Eye (tissue), 1 donor: Measurements from ENCODE around the gene PRICKLE1.
A peak's percentile ranks its signal among the peaks of the same experiment; 100 is the strongest.
"Not testable (repeated sequence)": the region's sequence is repeated elsewhere in the genome, so short reads cannot be mapped to it uniquely, and the experiment has no call there.

Experiments
- DNase-seq: peaks from one replicate; pipeline ENCODE4 v3.0.0-alpha.2; 2015

The PRICKLE1 gene

DNA sequence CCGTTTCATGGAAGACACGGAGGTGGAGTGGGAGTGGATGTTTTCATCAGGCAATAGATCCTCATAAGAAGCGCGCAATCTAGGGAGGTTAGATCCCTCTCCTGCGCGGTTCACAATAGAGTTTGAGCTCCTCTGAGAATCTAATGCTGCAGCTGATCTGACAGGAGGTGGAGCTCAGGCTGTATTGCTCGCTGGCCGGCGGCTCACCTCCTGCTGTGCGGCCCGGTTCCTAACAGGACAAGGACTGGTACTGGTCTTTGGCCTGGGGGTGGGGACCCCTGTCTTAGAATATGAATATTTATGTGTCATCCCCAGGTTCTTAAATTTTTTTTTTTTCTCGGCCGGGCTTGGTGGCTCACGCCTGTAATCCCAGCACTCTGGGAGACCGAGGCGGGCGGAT is 36.7 kb downstream of the PRICKLE1 start:
- peak; percentile 31 for DNase-seq

- no peak for DNase-seq
Measured at GRCh38 chr12:42550800-42551199, 38.7 kb downstream of the PRICKLE1 start.

- no peak for DNase-seq
Measured at GRCh38 chr12:42546709-42547108, 42.8 kb downstream of the PRICKLE1 start.

DNA sequence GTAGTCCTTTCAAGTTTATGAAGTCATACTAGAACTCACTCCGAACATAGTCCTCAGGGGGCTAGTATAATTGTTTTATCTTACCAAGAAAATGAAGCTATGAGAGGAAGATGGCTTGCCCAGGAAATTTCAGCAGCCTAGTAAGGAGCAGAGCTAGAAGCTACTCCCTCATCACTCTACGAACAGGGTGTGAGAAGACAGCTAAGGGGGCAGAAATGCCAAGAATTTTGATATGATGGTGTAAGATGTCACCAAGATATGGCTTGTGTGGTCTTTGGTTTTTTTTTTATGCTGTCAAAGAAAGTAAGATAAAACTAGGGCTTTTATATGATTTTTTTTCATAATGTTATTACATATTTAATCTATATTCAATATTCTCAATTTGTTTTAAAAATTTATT is 47.6 kb downstream of the PRICKLE1 start:
- DNase-seq, result no peak

GRCh38 chr12:42541308-42541707 is 48.2 kb downstream of the PRICKLE1 start:
- DNase-seq, result not testable (repeated sequence)

GRCh38 chr12:42539696-42540095 is 49.9 kb downstream of the PRICKLE1 start:
- peak; percentile 47 for DNase-seq

DNA sequence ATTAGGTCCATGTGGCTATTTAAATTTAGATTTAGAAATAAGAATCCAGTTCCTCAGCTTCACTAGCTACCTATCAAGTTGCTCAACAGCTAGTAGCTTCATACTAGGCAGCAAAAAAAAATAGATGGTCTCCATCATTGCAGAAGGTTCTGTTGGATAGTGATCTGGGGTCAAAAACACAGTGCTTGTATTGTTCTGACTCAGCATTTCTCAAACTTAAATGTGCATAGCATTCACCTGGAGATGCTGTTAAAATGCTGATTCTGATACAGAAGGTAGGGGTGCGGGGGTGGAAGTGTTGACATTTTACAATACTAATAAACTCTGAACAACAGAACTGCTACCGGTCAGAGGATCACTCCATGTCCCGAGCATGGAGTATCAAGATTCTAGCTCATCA is 51.3 kb downstream of the PRICKLE1 start:
- DNase-seq, result no peak

DNA sequence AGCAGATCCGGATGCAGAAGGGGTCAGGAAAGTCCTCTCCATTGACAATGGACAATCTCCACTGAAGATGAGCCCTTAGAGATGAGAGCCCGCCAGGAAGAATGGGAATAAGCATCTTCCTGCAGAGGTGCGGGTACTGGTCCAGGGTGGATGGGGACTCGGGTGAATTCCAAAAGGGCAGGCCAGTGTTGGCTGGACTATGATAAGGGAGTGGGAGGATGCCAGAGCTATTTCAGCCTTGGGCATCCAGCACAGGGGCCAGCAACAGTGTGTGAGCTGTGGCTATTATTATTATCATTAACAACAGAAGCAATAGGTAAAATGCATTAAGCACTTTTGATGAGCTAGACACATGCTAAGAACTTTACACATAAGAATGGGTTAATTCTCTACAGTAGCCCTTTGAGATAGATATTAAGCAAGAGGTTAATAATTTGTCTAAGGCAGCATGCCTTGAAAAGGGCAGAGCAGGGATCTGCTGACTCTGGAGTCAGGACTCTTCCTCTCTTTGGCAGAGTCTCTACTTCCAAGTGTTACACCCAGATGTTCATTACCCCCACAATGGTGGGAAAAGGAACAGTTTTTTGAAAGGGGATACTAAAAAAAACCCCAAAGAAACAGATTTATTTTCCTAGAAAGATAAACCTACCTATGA is 55.2 kb downstream of the PRICKLE1 start:
- DNase-seq, result no peak

DNA sequence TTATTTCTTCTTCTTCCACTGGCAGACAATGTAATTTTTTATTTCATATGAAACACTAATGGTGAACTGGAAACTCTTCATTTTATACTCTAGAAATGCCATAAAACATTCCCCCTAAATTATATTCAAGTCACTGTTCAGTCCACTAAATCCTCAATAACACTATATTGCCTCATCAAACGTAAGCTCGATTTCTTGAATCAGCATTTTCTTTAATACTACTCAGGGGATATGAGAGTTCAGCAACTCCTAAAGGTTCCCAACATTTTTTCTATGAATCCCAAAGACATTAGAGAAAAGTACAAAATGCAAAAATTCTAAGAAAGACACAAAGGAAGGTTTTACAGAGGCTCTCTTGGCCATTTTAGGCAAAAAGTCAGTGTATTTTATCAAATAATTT is 59.3 kb downstream of the PRICKLE1 start:
- DNase-seq, result no peak

DNA sequence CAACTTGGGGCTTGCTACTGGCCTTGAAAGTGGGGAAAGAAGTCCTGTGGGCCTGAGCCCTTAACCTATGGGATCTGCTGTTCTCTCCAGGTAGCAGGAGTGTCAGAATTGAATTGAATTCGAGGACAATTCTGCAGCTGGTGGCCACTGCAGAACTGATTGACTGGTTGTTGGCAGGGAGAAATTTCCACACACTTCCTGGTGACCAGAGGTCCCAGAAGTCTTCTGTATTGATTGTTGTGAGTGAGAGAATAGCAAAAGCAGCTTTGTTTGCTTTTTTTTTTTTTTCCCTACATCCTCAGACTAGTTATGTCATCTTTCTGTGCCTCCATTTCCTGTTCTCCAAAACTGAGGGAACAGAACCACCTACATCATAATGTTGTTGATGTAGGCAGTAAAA is 64.1 kb downstream of the PRICKLE1 start:
- no peak for DNase-seq

GRCh38 chr12:42524716-42525115 is 64.8 kb downstream of the PRICKLE1 start:
- DNase-seq, result no peak

- DNase-seq, result no peak
Measured at GRCh38 chr12:42516573-42516972, 73.0 kb downstream of the PRICKLE1 start.

GRCh38 chr12:42511656-42512055 is 77.9 kb downstream of the PRICKLE1 start:
- no peak for DNase-seq

DNA sequence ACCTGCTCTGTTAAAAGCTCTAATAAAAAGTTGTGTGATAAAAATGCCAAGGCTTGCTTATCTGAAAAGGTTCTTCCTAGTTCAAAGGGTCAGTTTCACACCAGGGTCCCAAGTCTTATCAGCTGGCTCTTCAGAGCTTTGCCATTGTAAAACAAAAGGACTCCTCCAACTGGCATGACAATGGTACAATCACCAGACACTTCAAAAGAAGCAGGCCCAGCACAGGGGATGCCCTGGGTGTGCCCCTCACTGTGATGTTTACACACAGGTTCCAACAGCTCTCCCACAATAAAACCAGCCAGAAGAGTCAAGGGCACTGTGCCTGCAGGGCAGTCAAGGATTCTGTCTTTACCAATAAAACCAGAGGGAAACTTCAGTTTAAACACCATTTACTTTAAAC is 78.7 kb downstream of the PRICKLE1 start:
- DNase-seq, result no peak

DNA sequence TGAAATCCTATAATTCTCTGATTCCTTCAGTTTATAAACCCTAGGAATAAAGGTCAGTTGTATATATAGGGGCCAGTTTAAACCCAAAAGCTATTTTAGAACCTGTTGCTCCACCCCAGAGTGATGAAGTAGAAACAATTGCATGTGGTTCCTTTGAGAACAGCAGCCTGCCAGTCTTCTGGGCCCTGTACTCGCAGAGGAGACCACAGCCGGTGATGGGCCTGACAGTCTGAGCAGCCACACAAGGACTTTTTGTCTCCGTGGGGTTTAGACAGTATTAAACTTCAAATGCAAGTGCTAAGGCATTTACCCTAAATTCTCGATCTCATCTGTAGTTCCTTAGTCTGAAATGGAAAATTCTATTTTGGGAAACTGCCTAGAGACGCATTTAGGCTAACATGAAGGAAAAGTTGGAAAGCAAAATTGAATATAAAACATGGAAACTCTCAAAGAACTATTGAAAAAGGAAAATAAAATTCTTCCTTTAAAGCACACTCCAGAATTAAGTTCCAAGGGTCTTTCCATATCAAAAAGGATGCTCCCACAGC is 80.6 kb downstream of the PRICKLE1 start:
- peak; percentile 20 for DNase-seq

- peak; percentile 73 for DNase-seq
Measured at GRCh38 chr12:42507565-42507964, 82.0 kb downstream of the PRICKLE1 start.

DNA sequence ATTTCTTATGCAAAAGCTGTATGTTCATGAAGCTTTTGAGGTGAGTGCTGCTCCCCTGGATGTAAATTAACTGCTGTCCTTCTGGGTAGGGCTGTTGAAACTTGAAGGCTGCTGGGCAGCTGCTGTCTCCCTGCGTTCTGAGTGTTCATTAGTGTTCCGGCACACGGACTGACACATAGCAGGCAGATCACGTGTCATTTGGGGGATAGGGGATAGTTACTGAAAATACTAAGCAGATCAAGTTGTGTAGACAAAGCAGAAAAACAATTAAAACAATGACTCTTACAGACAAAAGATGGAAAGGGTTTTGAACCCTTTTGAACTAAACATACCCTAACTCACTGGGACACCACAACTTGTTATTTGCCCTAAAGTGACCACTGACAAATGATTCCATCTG is 82.5 kb downstream of the PRICKLE1 start:
- peak; percentile 73 for DNase-seq

DNA sequence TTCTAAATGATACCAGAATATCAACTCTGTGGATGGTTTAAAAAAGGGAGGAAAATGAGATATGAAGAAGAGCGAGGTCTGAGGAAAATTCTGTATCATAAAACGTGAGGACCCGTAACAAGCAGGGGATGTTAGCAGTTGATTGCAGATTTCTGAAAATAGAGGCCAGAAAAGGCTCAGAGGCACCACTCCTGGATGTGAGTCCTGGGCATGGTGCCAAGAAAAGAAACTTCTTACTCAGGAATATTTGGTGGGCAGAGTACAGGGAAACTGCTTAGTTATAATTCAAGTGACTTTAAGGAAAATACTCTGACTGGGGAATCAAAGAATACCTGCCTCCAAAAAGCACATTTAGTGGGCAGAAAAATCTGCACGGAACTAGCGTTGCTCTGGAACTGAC is 85.5 kb downstream of the PRICKLE1 start:
- peak; percentile 69 for DNase-seq

DNA sequence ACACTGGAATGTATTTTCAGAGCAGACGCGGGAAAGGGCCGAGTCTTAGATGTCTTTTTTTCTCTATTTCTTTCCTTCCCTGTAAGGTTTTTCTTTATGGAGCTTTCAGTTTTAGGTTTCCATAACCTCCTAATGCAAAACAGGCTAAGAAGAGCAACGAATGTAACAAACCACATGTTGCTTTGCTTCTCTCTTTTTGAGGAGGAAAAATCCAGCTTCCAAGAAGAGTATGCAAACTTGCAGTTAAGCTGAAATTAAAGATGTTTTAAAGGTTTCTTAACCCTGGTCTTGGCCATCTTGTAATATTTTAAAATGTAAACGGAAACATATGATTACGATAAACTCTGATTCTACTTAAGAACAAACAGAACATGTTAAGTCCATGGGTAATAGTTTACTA is 86.9 kb downstream of the PRICKLE1 start:
- peak; percentile 26 for DNase-seq

DNA sequence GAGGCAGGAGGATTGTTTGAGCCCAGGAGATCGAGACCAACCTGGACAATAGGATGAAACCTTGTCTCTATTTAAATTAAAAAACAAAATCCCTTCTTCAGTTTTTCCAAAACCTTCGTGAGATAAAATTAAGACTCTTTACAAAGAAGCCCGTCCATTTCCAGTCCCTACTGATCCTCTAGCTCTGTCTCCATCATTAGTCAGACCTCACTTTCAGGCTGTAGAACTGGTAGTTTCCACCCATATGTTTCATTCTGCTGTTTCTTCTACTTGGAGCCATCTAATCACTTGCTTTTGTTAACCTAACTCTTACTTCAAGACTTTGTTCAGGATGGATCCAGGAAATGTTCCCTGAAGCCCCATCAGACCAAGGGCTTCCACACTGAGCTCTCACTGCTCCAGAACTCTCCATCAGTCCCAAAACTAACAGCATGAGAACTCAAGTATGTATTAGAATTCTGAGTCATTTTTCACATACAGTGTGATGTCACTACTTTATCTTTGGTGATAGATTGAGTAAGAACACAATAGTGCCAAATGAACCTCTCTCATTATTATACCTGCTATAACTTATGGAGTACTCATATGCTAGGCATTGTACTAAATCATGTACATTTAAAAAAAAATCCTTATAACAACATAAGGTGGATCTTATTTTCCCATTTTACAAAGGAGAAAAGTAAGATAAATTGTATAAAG is 90.8 kb downstream of the PRICKLE1 start:
- DNase-seq, result no peak

DNA sequence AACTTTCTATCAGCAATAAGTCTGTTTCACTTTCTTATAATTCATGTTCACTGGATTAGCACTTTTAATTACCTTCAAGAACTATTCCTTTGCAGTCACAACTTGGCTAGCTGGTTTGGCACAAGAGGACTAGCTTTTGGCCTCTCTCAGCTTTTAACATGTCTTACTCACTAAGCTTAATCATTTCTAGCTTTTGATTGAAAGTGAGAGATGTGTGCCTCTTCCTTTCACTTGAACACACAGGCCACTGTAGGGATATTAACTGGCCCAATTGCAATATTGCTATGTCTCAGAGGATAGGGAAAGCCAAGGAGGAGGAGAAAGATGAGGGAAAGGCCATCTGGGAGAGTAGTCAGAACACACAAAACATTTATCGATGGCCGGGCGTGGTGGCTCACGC is 92.7 kb downstream of the PRICKLE1 start:
- DNase-seq, result no peak

DNA sequence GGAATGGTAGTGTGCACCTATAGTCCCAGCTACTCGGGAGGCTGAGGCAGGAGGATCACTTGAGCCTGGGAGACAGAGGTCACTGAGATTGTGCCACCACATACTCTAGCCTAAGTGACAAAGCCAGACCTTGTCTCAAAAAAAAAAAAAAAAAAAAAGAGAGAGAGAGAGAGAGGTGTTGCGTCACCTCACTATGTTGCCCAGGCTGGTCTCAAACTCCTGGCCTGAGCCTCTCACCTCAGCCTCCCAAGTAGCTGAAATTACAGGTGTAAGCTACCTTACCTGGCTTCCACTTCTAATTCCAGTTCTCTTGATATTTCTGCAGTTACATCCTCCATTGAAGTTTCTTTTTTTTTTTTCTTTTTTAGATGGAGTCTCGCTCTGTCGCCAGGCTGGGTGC is 94.3 kb downstream of the PRICKLE1 start:
- no peak for DNase-seq

DNA sequence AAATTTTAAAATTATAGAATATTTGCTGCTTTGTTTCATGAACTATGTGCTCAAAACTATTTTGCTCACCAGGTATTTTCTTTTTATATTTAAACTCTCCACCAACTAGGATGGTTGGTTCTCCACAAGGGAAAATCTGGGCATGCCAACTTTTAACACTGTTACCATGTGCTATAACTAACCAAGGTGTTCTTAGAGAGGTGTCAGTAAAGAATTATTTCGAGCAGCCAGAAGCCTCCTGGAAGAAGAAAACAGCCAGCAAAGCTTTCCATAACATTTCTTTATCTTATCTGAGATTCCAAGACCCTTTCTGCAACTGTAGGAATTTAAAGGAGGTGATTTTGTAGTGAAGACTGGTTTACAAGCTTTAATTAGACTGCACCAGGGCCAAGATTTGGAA is 97.3 kb downstream of the PRICKLE1 start:
- DNase-seq, result no peak

- no peak for DNase-seq
Measured at GRCh38 chr12:42490261-42490842, 99.2 kb downstream of the PRICKLE1 start.
